GM18868 (cell line): ENCODE measurements around the gene TOM1.

Experiments used
- ATAC-seq: cut with Tn5 transposase; IDR thresholded peaks from one replicate; pipeline ENCODE4 v1.9.1; 2021; ENCODE audit warnings: mild to moderate bottlenecking, moderate library complexity; ENCODE audit not compliant: unreplicated experiment

Gene TOM1

GRCh38 chr22:35306350-35306967 is 6.8 kb downstream of the TOM1 start:
- ATAC-seq, result no peak

GRCh38 chr22:35307372-35307771 is 7.7 kb downstream of the TOM1 start:
- no peak for ATAC-seq

DNA sequence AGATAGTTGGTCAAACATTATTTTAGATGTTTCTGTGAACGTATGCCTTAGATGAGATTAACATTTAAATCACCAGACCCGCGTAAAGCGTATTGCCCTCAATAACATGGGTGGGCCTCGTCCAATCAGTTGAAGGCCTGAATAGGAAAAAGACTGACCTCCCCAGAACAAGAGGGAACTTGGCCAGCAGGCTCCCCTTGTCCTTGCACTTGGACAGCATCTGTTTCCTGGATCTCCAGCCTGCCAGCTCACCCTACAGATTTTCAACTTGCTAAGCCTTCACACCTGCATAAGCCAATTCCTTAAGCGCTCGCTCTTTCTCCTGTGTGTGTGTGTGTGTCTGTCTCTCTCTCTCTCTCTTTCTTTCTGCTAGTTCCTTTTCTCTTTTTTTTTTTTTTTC is 8.2 kb downstream of the TOM1 start:
- ATAC-seq, result no peak

GRCh38 chr22:35308480-35309021 is 8.9 kb downstream of the TOM1 start:
- peak; percentile 44 for ATAC-seq

- no peak for ATAC-seq
These were observed 11.2 kb downstream of the TOM1 start for GRCh38 chr22:35310556-35311550.

DNA sequence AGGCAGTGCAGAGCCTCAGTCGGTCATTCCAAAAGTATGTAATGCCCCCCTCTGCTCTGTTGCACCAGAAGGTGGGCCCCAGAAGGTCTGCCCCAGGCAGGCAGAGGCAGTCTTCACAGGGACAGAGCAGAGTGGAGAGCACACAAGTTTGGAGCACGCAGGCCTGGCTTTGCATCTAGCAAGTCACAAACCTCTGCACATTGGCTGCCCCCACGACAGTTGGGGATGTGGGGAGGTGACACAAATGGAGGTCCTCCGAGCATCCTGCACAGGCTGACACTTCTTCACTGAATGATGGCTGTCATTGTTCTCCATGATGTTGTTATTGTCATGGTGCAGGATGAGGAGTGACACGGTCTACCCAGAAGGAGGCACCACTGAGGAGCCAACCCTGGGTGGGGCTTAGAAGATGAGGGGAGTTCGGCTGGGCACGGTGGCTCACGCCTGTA is 11.9 kb downstream of the TOM1 start:
- no peak for ATAC-seq

DNA sequence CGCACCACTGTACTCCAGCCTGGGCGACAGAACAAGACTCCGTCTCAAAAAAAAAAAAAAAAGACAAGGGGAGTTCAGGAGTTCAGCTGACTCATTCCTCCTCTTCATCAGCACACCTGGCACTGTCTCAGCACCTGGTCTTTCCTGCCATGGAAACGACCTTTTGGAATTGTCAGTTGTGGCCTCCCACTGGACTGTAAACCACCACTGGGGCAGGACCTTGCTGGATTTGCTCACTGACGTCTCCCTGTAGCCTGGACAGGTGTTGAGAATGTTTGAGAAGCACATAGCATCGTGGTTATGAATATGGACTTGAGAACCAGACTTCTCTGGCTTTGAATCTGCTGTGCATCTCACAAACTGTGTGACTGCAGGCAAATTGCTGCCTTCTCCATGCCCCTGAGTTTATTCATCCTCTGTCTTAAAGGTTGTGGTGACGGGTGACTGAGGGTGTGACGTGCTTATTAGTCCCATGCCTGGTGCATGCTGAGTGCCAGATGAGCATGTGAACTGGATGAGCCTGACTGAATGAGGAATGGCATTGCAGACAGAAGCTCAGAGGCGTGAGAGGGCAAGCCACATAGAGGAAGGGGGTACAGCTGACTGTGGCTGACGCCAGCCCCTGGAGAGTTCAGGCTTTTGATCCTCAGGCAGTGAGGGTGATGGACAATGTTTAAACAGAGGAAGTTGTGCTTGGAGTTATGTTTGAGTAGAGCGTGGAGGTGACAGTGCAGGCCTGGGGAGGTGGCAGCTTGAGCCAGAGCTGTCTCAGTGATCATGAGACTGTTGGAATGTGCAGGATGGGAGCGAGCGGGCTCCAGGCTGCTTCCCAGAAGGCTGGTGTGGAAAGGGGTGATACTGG is 12.7 kb downstream of the TOM1 start:
- no peak for ATAC-seq

GRCh38 chr22:35313311-35314121 is 13.8 kb downstream of the TOM1 start:
- ATAC-seq, result no peak

GRCh38 chr22:35314161-35314942 is 14.7 kb downstream of the TOM1 start:
- ATAC-seq, result no peak

- no peak for ATAC-seq
These were observed 15.6 kb downstream of the TOM1 start for GRCh38 chr22:35315141-35315854.

DNA sequence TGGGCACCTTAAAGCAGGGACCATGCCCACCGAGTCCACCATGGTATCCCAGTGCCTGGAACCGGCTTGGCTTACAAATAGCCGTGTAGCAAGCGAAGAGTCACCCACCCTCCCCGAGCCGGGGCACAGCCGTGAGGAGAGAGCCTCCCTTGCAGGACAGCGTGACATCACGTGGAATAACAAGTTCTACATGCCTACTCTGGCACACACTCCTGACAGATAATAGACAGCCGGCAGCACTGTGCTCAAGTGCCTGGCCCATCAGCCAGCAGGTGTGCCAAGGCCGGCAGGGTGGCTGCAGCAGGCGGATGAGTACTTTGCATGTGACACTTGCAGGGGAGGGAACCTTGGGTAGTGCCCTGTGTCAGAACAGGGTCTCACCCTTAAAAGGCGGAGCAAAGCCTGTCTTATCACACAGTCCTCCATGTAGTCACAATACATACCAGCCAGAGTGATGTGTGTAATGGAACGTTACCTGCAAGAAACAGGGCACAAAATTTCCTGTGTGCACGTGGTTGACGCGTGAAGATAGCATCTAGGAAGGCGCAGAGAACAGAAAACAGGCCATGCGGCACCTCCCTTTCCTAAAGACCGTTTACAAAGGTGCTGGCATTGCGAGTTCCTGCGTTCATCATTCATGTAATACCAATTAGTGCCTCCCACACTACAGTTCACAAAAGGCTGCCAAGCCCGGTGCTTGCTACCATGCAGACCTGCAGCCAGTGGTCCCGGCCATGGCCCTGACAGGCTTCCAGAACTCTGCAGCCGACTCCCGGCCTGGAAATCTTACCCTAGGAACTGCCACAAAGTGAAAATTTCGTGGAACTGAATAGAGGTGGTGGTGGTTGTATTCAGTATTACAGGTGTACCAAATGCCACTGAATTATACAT is 16.4 kb downstream of the TOM1 start:
- ATAC-seq, result no peak

- ATAC-seq, result no peak
These were observed 17.1 kb downstream of the TOM1 start for GRCh38 chr22:35316751-35317150.

DNA sequence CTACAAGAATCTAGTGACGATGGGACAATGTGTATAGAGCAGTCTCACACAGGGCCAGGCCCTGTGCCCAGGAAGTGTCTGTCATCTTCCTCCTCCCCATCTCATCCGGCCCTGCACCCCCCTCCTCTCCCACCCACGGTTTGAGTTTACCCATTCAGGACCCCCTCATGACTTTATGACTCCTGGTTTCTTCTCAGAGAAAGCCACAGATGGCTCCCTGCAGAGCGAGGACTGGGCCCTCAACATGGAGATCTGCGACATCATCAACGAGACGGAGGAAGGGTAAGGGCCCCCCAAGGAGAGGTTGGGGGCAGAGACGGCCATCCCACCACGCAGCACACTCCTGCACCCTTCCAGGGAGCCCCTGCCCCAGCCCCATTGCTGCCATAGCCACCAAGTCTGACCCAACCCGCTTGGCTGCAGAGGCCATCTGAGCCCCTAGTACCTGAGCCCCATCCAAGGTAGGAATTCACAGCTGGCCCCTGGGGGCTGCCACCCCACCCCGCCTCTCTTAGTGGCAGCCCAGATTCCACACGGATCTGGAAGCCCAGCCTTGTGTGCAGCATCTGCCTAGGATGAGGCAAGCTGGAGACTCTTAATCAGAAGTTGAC is 18.1 kb downstream of the TOM1 start:
- no peak for ATAC-seq

DNA sequence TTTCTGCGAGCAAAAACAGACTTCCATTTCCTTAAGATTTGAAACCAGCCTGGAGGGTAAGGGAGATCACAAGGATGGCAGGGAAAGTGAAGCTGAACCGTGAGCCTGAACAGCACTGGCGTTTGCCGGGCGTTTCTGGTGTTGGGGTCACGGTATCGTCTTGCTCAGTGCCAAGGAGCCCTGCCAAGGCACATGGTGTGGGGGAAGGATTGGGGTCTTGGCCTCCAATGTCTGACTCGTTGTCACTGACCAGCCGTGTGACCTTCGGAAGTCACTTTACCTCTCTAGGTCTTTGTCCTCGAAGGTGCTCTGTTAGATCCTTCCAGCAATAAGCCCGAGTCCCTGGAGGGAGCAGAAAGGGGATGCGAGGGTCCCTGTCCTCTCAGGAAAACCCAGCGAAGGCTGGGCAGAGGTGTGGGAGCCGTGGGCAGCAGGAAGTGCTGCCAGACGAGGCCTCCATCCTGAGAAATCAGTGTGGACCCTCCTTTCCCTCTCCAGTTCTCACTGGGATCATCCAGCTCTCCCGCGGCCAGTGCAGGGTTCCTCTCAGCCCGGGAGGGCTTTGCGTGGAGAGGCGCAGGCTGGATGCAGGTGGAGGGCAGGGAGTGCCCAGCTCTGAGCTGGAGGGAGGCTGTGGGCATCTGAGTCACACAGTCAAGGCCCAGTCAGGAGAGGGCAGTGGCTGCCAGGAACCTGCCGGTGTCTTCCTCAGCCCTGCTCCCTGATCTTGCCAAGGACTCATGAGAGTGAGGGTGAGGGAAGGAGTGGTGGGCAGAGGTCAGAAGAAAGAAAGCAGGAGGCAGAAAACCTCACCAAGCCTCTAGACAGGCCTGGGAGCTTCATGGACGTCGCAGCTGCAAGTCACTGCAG is 18.9 kb downstream of the TOM1 start:
- no peak for ATAC-seq

- ATAC-seq, result no peak
These were observed 19.7 kb downstream of the TOM1 start for GRCh38 chr22:35319244-35319985.

DNA sequence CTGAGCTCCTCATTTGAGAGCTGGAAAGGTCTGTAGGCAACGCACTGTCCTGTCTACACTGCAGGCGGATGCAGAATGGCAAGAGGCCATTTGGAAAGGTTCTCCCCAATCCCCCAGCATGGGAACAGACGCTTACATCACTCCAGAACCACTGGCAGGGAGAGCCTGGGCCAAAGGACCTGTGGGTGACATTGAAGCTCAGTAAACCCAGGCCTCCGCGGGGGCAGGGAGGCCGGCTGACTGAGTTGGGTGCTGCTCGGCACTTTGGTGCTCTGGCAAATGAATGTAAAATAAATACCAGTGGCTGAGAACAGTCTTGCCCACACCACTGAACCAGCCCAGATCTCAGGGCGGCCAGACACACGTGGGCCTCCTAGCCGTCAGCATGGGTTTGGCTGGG is 22.4 kb downstream of the TOM1 start:
- no peak for ATAC-seq
